ENCODE results near the gene PILRA. TPM values are rescaled to one million over a fixed set of nuclear protein-coding genes. Genes with fewer than 3 reads are reported as not detected.

The PILRA gene
- total and polyA plus RNA-seq, 10 of the 15 experiments (the other 5 are each of a cell fraction or from before 2014, with no cell fraction given), result 6.6 to 43.3 (median 11.5) TPM

- TF ChIP-seq NKRF (conservative IDR thresholded peaks at IDR 0.05) (no peak), MYC (IDR thresholded peaks at IDR 0.05; ENCODE audit: insufficient read depth, insufficient read length, insufficient replicate concordance, low read length, severe bottlenecking) (no peak)
These were observed 25.0 kb downstream of the PILRA start (continued) for GRCh38 chr7:100398239-100398638.

GRCh38 chr7:100400041-100400440 lies 26.8 kb downstream of the PILRA start:
- no peak overlapping the region for H3K27ac ChIP-seq (ENCODE audit: control insufficient read depth, insufficient read depth)
- ChIA-PET POLR2A (interaction anchor here (0.6 to 2.2 kb wide), 3 partner anchors 10 to 240 kb away, joined by 3 to 6 read pairs (median 3); no protein-coding TSS in a partner anchor), CTCF (no interaction called here), SMC1A (ENCODE audit: uncharacterized antibody, unreplicated experiment) (no interaction called here), RAD21 (ENCODE audit: unreplicated experiment) (no interaction called here)
- intact Hi-C loops (cut with micrococcal nuclease; ENCODE audit: unreplicated experiment) (no loop called here), in situ Hi-C loops (cut with MboI) (no loop called here)
- H3K9me3 ChIP-seq (replicated peaks; ENCODE audit: control insufficient read depth, insufficient read depth, low read length), result no peaks in the 10 kb centered on the region
- no peaks in the 10 kb centered on the region for H3K27me3 ChIP-seq (replicated peaks in 1 of 2; ENCODE audit: control insufficient read depth in 2 of 2, insufficient read depth in 2 of 2, low read length in 1 of 2)
- H4K20me1 ChIP-seq (ENCODE audit: control insufficient read depth, insufficient read depth), result no peaks in the 10 kb centered on the region
- 100% methylated on average over 3 of the region's 3 CpGs for WGBS (ENCODE audit: insufficient coverage, insufficient replicate concordance, low lambda C conversion rate, missing lambda C conversion rate)
- H3K4me2 ChIP-seq (ENCODE audit: control insufficient read depth, insufficient read depth), result no peak overlapping the region
- no peak overlapping the region for H3K9ac ChIP-seq (ENCODE audit: control insufficient read depth, insufficient read depth, low read length)
- no TSS peak for BruUV-seq (replicated peaks)
- FAIRE-seq, result no peak
- DNase-seq (ENCODE audit: low read depth, low spot score), result no peak
- no peaks in the 10 kb centered on the region for H3K36me3 ChIP-seq (ENCODE audit: control insufficient read depth in 2 of 2, insufficient read depth in 2 of 2, low read length in 1 of 2)
- H3K4me1 ChIP-seq (ENCODE audit: control insufficient read depth, insufficient read depth, low read length), result peaks cover 19% of the 10 kb centered on the region
- ATAC-seq, result no peak
- TF ChIP-seq SMAD1 (IDR thresholded peaks at IDR 0.05; ENCODE audit: low read depth, partially characterized antibody) (no peak), ATF3 (IDR thresholded peaks at IDR 0.05; ENCODE audit: borderline replicate concordance, extremely low read depth, low read depth, low read length) (no peak), NFYA (IDR thresholded peaks at IDR 0.05; ENCODE audit: borderline replicate concordance, low read depth, low read length) (no peak), BRCA1 (IDR thresholded peaks at IDR 0.05; ENCODE audit: low read depth, low read length) (no peak), HCFC1 (IDR thresholded peaks at IDR 0.05; ENCODE audit: low read length) (no peak), SPI1 (IDR thresholded peaks at IDR 0.05; ENCODE audit: borderline replicate concordance, insufficient read depth, low read depth, low read length) (no peak), IRF3 (IDR thresholded peaks at IDR 0.05) (no peak), ZNF622 (IDR thresholded peaks at IDR 0.05) (no peak)
- H3K79me2 ChIP-seq (ENCODE audit: control insufficient read depth, insufficient read depth, low read length), result no peaks in the 10 kb centered on the region
- no peak overlapping the region for H2AFZ ChIP-seq (ENCODE audit: control insufficient read depth, low read depth, low read length)
- H3K4me3 ChIP-seq, result no peak overlapping the region
